Dendritic cell treated with granulocyte-macrophage colony-stimulating factor and Interleukin-4, amounts not matched to agents 40 ng/mL and 50 ng/mL, for 4 days (primary cell): Measurements from ENCODE around the gene DSPP.

Experiments
- H3K27ac Mint-ChIP-seq: one replicate; pipeline ENCODE4 v1.8.0; 2022; ENCODE audit warnings: mild to moderate bottlenecking, mixed read lengths
- H3K27me3 Mint-ChIP-seq: one replicate; pipeline ENCODE4 v1.8.0; 2022; ENCODE audit warnings: mild to moderate bottlenecking, mixed read lengths
- H3K36me3 Mint-ChIP-seq: one replicate; pipeline ENCODE4 v1.8.0; 2022; ENCODE audit warnings: low read depth, mixed read lengths
- H3K4me1 Mint-ChIP-seq: one replicate; pipeline ENCODE4 v1.8.0; 2022; ENCODE audit warnings: low read depth, mixed read lengths
- H3K4me3 Mint-ChIP-seq: one replicate; pipeline ENCODE4 v1.8.0; 2022; ENCODE audit warnings: mild to moderate bottlenecking, moderate library complexity, mixed read lengths
- H3K9me3 Mint-ChIP-seq: one replicate; pipeline ENCODE4 v1.8.0; 2022; ENCODE audit warnings: mixed read lengths
- intact Hi-C: fragments of 100-400 bp; cut with micrococcal nuclease; formaldehyde crosslinking; loops from one replicate; pipeline ENCODE4 v1.15.0; 2022

DSPP gene

DNA sequence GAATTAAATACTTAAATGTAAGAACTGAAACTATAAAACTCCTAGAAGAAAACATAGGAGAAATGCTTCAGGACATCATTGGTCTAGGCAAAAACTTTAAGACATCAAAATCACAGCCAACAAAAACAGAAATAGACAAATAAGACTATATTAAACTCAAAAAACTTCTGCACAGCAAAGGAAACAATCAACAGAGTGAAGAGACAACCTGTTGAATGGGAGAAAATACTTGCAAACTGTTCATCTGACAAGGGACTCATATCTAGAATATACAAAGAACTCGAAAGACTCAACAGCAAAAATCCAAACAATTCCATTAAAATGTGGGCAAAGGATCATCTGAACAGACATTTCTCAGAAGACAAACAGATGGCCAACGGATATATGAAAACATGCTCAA, 16.2 kb upstream of the DSPP start:
- Mint-ChIP-seq H3K27ac (no peak overlapping the region), H3K9me3 (no peaks in the 10 kb centered on the region), H3K4me1 (peaks cover 6% of the 10 kb centered on the region), H3K36me3 (no peaks in the 10 kb centered on the region), H3K27me3 (no peaks in the 10 kb centered on the region), H3K4me3 (no peak overlapping the region)
- intact Hi-C loops, result no loop called here

DNA sequence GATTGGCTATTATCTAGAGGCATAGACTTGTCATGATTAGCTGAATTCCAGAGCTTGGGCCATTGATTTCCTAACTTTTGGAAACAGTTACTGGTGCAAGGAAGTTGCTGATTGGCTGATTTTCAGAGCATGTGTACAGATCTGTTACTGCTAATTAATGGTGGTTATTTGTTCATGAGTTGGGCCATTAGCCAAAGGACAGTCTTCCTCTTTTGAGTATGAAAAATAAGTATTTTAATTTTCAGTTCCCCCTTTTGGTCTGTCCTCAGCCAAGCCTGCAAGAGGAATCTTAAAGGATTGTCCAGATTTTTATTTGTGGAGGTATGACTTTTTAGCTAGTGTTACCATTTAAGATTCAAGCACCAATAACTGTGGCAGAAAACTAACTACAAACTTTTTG, 7.0 kb upstream of the DSPP start:
- intact Hi-C loops, result no loop called here
- H3K36me3 Mint-ChIP-seq, result no peaks in the 10 kb centered on the region

DNA sequence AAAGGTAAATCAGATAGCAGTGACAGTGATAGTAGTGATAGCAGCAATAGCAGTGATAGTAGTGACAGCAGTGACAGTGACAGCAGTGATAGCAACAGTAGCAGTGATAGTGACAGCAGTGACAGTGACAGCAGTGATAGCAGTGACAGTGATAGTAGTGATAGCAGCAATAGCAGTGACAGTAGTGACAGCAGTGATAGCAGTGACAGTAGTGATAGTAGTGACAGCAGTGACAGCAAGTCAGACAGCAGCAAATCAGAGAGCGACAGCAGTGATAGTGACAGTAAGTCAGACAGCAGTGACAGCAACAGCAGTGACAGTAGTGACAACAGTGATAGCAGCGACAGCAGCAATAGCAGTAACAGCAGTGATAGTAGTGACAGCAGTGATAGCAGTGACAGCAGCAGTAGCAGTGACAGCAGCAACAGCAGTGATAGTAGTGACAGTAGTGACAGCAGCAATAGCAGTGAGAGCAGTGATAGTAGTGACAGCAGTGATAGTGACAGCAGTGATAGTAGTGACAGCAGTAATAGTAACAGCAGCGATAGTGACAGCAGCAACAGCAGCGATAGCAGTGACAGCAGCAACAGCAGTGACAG, 6.1 kb downstream of the DSPP start:
- H3K27ac Mint-ChIP-seq, result no peak overlapping the region
- no peaks in the 10 kb centered on the region for H3K9me3 Mint-ChIP-seq
- no peak overlapping the region for H3K4me3 Mint-ChIP-seq
- no peaks in the 10 kb centered on the region for H3K4me1 Mint-ChIP-seq
- no peaks in the 10 kb centered on the region for H3K36me3 Mint-ChIP-seq
- H3K27me3 Mint-ChIP-seq, result no peaks in the 10 kb centered on the region
- intact Hi-C loops, result no loop called here

More for the DNA sequence above, 7.0 kb upstream of the DSPP start:
- H3K27me3 Mint-ChIP-seq, result no peaks in the 10 kb centered on the region
- no peak overlapping the region for H3K4me3 Mint-ChIP-seq
- H3K4me1 Mint-ChIP-seq, result peaks cover 6% of the 10 kb centered on the region
- peaks cover 11% of the 10 kb centered on the region for H3K9me3 Mint-ChIP-seq
- H3K27ac Mint-ChIP-seq, result no peak overlapping the region

DNA sequence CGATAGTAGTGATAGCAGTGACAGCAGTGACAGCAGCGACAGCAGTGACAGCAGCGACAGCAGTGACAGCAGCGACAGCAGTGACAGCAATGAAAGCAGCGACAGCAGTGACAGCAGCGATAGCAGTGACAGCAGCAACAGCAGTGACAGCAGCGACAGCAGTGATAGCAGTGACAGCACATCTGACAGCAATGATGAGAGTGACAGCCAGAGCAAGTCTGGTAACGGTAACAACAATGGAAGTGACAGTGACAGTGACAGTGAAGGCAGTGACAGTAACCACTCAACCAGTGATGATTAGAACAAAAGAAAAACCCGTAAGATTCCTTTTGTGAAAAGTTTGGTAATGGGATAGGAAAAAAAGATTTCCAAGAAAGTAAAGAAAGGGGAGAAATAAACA, 7.9 kb downstream of the DSPP start:
- Mint-ChIP-seq H3K27me3 (peaks cover 3% of the 10 kb centered on the region), H3K4me1 (no peaks in the 10 kb centered on the region), H3K9me3 (no peaks in the 10 kb centered on the region), H3K36me3 (no peaks in the 10 kb centered on the region), H3K27ac (no peak overlapping the region), H3K4me3 (no peak overlapping the region)
- intact Hi-C loops, result no loop called here

DNA sequence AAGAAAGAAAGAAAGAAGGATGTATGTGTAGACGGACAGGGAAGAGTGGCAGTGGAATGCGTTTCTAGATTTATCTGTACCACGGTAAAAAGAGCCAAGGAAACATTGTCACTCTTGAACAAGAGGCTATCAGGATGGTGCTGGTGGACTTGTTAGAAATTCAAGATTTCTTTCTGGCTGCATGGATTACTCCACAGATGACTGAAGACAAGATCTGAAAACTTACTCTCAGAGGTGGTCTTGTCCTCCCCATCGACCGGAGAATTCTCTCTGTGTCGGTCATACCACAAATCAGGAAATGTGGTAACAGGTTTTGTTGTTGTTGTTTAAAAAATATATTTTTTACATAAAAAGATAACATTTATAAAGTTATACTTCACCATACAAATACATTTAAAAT, 11.8 kb downstream of the DSPP start:
- no peaks in the 10 kb centered on the region for H3K36me3 Mint-ChIP-seq
- H3K9me3 Mint-ChIP-seq, result no peaks in the 10 kb centered on the region
- H3K27me3 Mint-ChIP-seq, result peaks cover 3% of the 10 kb centered on the region
- no peaks in the 10 kb centered on the region for H3K4me1 Mint-ChIP-seq
- H3K27ac Mint-ChIP-seq, result no peak overlapping the region
- no peak overlapping the region for H3K4me3 Mint-ChIP-seq
- intact Hi-C loops, result no loop called here

DNA sequence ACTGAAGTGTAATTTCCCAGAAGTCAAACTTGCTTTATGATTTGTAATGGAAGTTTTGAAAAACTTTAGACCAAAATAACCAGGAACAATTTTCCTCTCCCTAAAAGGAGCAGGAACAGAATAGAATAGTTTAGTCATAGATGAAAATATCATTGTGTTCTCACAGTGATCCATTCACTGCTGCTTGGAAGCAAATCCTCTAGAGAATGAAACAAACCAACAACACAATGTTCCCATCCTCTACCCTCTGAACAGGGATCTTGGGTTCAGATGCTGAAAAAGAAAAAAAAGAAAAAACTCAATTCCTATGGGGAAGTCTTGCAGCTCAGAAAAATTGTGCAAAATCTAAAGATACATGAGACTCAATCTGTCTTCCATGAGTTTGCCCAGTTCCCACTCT, 12.2 kb downstream of the DSPP start:
- peaks cover 3% of the 10 kb centered on the region for H3K27me3 Mint-ChIP-seq
- H3K36me3 Mint-ChIP-seq, result no peaks in the 10 kb centered on the region
- no peak overlapping the region for H3K4me3 Mint-ChIP-seq
- no peak overlapping the region for H3K27ac Mint-ChIP-seq
- H3K4me1 Mint-ChIP-seq, result no peaks in the 10 kb centered on the region
- H3K9me3 Mint-ChIP-seq, result no peaks in the 10 kb centered on the region
- intact Hi-C loops, result no loop called here

DNA sequence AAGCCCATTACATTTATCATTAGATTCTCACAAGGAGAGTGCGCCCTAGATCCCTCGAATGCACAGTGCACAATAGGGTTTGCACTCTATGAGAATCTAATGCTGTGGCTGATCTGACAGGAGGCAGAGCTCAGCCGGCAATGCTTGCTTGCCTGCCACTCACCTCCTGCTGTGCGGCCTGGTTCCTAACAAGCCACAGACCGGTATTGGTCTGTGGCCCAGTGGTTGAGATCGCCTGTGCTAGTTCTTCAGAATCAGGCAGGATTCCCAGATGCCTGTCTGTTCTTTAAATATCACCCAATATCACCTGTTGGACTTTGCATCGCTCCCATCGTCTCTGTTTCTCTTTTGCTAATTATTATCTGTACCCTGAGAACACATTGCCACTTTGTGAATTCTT, 14.0 kb downstream of the DSPP start:
- intact Hi-C loops, result no loop called here
- Mint-ChIP-seq H3K4me3 (no peak overlapping the region), H3K9me3 (no peaks in the 10 kb centered on the region), H3K36me3 (no peaks in the 10 kb centered on the region), H3K4me1 (no peaks in the 10 kb centered on the region), H3K27me3 (peaks cover 3% of the 10 kb centered on the region), H3K27ac (no peak overlapping the region)

DNA sequence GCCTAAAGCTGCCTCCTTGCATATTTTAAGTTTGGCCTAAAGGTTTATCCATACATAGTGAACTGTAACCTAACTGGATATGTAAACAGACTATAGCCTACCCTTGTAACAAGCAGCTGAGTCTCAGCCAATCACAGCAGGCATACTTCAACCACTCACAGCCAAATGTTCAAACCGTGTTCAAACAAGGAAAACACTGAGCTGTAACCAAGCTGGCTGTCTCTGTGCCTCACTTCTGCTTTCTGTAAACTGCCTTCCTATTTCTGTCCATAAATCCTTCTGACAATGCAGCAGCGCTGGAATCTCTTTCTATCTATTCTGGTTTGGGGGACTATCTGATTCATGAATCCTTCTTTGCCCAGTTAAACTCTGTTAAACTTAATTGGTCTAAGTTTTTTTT, 16.4 kb downstream of the DSPP start:
- intact Hi-C loops, result no loop called here
- Mint-ChIP-seq H3K4me1 (no peaks in the 10 kb centered on the region), H3K36me3 (no peaks in the 10 kb centered on the region), H3K27me3 (peaks cover 3% of the 10 kb centered on the region), H3K9me3 (no peaks in the 10 kb centered on the region), H3K27ac (no peak overlapping the region), H3K4me3 (no peak overlapping the region)

DNA sequence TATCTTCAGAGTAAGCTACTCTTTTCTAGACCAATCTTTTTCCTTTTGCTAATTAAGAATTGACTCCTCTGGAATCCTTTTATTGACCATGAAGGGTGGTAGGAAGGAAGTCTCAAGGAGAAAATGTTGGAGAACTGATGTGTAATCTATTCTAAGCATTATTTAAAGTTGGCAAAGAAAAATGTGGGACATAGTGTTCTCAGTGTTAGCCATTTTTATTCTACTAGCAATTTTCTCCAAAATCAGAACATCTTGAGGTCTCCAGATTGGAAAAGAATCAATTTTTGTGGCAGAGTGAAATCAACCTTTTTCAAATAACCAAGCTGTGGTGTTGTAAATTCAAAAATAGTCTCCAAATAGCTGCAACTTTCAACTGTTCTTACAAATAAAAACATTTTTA, 23.3 kb downstream of the DSPP start:
- H3K27ac Mint-ChIP-seq, result no peak overlapping the region
- H3K36me3 Mint-ChIP-seq, result no peaks in the 10 kb centered on the region
- no peaks in the 10 kb centered on the region for H3K27me3 Mint-ChIP-seq
- H3K9me3 Mint-ChIP-seq, result no peaks in the 10 kb centered on the region
- no peaks in the 10 kb centered on the region for H3K4me1 Mint-ChIP-seq
- intact Hi-C loops, result no loop called here
- H3K4me3 Mint-ChIP-seq, result no peak overlapping the region

DNA sequence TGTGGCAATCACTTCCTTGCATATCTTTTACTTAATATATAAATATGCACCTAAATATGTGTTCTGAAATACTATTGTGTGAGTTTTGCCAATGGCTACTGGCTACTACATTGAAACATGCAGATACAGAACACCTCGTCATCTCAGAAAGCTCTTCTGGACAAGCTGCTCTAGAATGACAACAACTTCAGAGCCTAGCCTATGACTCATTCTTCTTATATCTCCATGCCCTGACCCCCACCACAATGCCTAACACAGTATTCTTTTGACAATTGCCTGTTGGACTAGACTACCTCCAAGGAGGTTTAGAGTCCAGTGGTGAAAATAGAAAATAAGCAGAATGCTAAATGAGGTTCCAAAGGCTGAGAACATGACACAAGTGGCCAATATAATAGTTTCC, 24.1 kb downstream of the DSPP start:
- no peak overlapping the region for H3K27ac Mint-ChIP-seq
- no peak overlapping the region for H3K4me3 Mint-ChIP-seq
- H3K27me3 Mint-ChIP-seq, result no peaks in the 10 kb centered on the region
- no peaks in the 10 kb centered on the region for H3K36me3 Mint-ChIP-seq
- H3K9me3 Mint-ChIP-seq, result no peaks in the 10 kb centered on the region
- intact Hi-C loops, result no loop called here
- no peaks in the 10 kb centered on the region for H3K4me1 Mint-ChIP-seq

DNA sequence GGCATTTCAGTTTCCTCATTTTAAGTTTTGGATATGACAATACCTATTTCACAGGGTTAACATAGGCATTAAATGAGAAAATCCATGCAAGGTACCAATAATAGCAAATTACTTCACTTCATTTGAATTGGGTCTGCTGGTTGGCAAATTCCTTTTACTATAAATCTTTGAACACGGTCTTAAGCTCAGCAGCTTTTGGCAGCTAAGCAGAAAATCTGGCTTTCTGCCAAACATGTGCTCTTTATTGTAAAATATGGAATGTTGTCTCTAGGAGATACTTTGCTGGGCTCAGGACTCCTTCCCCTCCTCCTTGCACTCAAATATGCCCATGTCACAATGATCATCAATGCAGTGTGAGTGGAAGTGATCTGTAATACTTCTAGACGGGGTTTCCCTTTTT, 24.9 kb downstream of the DSPP start:
- H3K27ac Mint-ChIP-seq, result no peak overlapping the region
- no peaks in the 10 kb centered on the region for H3K4me1 Mint-ChIP-seq
- H3K4me3 Mint-ChIP-seq, result no peak overlapping the region
- H3K36me3 Mint-ChIP-seq, result no peaks in the 10 kb centered on the region
- no peaks in the 10 kb centered on the region for H3K27me3 Mint-ChIP-seq
- intact Hi-C loops, result no loop called here
- H3K9me3 Mint-ChIP-seq, result no peaks in the 10 kb centered on the region

DNA sequence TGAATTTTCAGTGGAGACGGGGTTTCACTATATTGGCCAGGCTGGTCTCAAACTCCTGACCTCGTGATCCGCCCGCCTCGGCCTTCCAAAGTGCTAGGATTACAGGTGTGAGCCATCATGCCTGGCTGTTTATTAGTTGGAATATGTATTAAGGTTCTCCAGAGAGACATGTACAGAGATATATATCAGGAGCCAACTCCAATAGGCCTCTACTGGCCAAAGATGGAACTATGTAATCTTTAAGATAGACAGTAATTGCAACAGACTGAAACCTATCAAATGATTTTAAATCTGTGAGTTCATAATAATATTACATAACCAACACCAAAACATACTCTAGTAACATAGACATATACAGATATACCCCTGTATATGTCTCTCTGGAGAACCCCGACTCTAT, 36.0 kb downstream of the DSPP start:
- intact Hi-C loops, result no loop called here
- no peaks in the 10 kb centered on the region for H3K4me1 Mint-ChIP-seq
- H3K9me3 Mint-ChIP-seq, result peaks cover 4% of the 10 kb centered on the region

DNA sequence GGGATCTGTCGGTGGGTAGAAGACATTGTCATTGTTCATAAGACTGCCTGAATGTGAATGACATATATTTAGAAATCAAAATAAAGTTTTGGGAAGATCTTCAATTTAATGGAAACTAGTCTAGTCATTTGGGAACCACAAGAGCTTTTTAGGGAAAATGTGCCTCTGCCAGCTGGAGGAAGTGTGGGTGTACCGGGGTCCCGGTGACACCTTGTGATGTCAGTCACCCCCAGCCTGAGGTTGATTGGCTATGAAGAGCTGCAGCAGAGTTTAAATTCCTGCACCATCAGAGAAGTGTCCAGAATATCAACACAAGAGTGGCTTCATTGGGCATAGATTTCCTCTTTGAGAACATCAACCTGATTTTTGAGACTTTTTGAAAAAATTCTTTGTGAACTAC, 41.7 kb downstream of the DSPP start, which contains the start of gene DMP1:
DMP1 (plus strand) TSS at position 301 of the 400 bp plus-strand sequence. CDS start 6,213 bp downstream, outside the sequence.
- Mint-ChIP-seq H3K27ac (no peak within 1 kb of the TSS), H3K36me3 (no peaks in the 10 kb centered on the region), H3K4me3 (no peak within 1 kb of the TSS), H3K9me3 (no peaks in the 10 kb centered on the region), H3K4me1 (no peaks in the 10 kb centered on the region), H3K27me3 (no peaks in the 10 kb centered on the region)
- intact Hi-C loops, result no loop called here

More for the DNA sequence above, 36.0 kb downstream of the DSPP start:
- H3K27ac Mint-ChIP-seq, result no peak overlapping the region
- H3K4me3 Mint-ChIP-seq, result no peak overlapping the region
- H3K36me3 Mint-ChIP-seq, result no peaks in the 10 kb centered on the region
- H3K27me3 Mint-ChIP-seq, result no peaks in the 10 kb centered on the region

DNA sequence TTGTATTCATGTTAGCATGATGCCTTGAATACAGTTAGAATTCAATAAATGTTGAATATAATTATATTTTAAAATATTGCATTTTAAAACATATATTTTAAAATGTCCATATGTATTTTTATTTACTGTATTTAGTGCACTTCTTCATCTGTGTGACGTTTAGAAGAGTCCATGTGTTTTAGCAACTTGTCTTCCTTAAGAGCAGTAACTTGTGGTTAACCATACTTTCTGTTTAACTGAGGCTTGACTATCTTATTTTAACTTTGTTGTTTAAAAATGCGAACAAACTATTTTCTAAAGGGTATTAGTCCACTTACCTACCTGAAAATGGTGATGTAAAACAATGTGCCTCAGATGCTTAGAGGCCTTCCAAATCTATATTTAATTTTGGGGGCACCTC, 42.6 kb downstream of the DSPP start:
- Mint-ChIP-seq H3K27ac (no peak overlapping the region), H3K4me1 (no peaks in the 10 kb centered on the region), H3K27me3 (no peaks in the 10 kb centered on the region), H3K4me3 (no peak overlapping the region), H3K36me3 (no peaks in the 10 kb centered on the region), H3K9me3 (no peaks in the 10 kb centered on the region)
- intact Hi-C loops, result no loop called here

DNA sequence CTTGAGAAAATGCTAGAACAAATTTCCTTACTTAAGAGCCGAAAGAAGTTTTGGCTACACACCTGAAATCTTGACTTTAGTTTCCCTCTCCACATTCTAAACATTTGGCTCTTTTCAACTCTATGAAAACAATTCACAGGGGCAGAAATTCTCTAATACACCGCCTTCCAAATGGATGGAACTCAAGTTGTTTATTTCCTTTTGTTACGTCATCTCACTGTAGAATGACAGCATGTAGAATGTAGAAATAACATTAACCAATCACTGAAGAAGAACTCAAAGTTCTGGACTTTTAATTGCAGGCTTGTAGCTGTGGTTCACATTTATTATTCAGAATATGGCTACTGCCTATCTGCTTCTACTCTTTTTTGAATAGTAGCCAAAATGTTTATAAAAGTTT, 43.6 kb downstream of the DSPP start:
- intact Hi-C loops, result no loop called here

More for the DNA sequence above, 43.6 kb downstream of the DSPP start:
- Mint-ChIP-seq H3K27ac (no peak overlapping the region), H3K9me3 (no peaks in the 10 kb centered on the region), H3K4me1 (no peaks in the 10 kb centered on the region), H3K4me3 (no peak overlapping the region), H3K27me3 (no peaks in the 10 kb centered on the region), H3K36me3 (no peaks in the 10 kb centered on the region)
